ENCODE measurements around the gene EHBP1. TPM values are rescaled to one million over a fixed set of nuclear protein-coding genes. Genes with fewer than 3 reads are reported as not detected.

EHBP1 gene
- total RNA-seq, 2 donors from 2014 or later: 23.7 to 34.3 TPM

DNA sequence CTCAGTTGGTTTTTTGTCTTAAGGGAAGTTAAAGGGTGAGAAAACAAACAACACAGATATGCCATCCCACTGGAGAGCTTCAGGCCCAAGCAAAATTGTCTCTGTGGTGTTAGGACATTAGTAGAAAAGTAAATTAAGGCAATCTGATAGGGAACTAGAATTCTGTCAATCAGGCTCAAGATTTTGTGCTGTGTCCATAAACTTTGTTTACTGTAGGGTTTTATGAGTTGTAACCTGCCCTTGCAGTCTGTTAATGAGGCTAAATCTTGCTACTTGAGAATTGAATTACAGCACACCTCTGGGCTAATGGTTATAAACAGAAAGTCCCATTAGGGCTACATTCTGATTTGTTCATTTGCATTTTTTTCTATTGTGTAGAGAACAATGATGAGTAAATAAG is 267.1 kb downstream of the EHBP1 start:
- no peaks in the 10 kb centered on the region for H3K9me3 Mint-ChIP-seq
- H3K4me1 Mint-ChIP-seq (ENCODE audit: low read depth in 2 of 2): no peaks in the 10 kb centered on the region
- H3K27me3 Mint-ChIP-seq: no peaks in the 10 kb centered on the region
- H3K4me3 Mint-ChIP-seq: no peak overlapping the region
- DNase-seq (ENCODE audit: low spot score): no peak
- no peak for ATAC-seq
- H3K36me3 Mint-ChIP-seq: no peaks in the 10 kb centered on the region
- no peak overlapping the region for H3K27ac Mint-ChIP-seq

DNA sequence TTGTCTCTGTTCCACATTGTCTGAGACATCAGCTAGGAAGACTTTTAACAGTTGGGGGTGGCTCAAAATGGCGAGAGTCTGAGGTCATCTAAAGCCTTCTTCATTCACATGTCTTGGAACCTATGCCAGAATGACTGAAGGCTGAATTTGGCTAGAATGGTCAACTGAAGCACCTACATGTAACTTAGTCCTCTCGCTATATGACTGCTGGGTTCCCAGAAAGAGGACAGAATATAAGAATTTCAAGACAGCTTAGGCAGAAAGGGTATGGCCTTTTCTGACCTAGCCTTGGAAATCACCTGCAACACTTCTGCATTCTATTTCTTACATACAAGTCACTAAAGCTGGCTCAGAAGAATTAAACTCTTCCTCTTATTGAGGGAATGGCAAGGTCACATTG is 269.5 kb downstream of the EHBP1 start:
- Mint-ChIP-seq H3K4me1 (ENCODE audit: low read depth in 2 of 2) (no peaks in the 10 kb centered on the region), H3K27me3 (no peaks in the 10 kb centered on the region), H3K9me3 (no peaks in the 10 kb centered on the region), H3K27ac (no peak overlapping the region), H3K4me3 (no peak overlapping the region), H3K36me3 (no peaks in the 10 kb centered on the region)
- ATAC-seq: no peak
- no peak for DNase-seq (ENCODE audit: low spot score)

DNA sequence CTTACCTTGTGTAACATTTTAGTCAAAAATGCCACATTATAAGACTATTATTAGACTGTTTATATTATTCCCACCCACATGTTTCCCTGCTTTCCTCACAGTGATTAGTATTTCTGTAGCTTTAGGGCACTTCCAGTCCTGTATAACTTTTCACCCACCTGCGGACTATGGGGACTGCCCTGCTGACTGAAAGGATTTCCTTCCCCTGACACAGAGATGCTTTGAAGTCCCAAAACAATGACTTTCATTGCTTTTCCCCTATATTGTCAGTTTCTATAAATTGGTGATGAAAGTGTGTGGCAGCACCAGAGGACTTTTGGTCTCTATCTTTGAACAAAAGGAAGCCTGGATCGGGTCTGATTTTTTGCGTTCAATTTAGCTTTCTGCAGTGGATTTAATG is 286.1 kb downstream of the EHBP1 start:
- no peaks in the 10 kb centered on the region for H3K36me3 Mint-ChIP-seq
- no peak overlapping the region for H3K27ac Mint-ChIP-seq
- H3K27me3 Mint-ChIP-seq: no peaks in the 10 kb centered on the region
- no peak overlapping the region for H3K4me3 Mint-ChIP-seq
- H3K4me1 Mint-ChIP-seq (ENCODE audit: low read depth in 2 of 2): no peaks in the 10 kb centered on the region
- no peaks in the 10 kb centered on the region for H3K9me3 Mint-ChIP-seq
- ATAC-seq: no peak
- DNase-seq (ENCODE audit: low spot score): no peak

DNA sequence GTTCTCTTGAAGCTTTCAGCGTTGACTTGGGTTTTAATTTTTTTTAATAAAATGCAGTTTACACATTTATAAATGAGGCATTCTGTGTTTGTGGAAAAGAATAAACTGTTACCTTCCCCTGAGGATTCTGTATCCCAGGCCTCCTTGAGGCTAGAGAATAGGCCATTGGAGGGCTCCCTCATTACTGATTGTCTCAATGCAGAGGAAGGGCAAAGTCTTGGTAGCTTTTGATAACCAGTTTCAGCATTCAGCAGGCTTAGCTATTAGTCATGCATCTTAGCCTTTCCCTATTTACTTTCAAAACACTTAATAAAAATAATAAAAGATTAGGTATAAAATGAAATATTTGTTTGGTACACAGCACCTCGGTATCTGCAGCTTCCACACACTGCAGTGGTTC is 287.0 kb downstream of the EHBP1 start:
- ATAC-seq (no peak), DNase-seq (ENCODE audit: low spot score) (no peak)
- H3K9me3 Mint-ChIP-seq: no peaks in the 10 kb centered on the region
- no peak overlapping the region for H3K27ac Mint-ChIP-seq
- no peaks in the 10 kb centered on the region for H3K4me1 Mint-ChIP-seq (ENCODE audit: low read depth in 2 of 2)
- no peaks in the 10 kb centered on the region for H3K27me3 Mint-ChIP-seq
- H3K36me3 Mint-ChIP-seq: peaks cover 6% of the 10 kb centered on the region
- H3K4me3 Mint-ChIP-seq: no peak overlapping the region

GRCh38 chr2:62994206-62994605 is 288.7 kb downstream of the EHBP1 start:
- Mint-ChIP-seq H3K27me3 (no peaks in the 10 kb centered on the region), H3K36me3 (peaks cover 6% of the 10 kb centered on the region), H3K27ac (no peak overlapping the region), H3K4me3 (no peak overlapping the region), H3K9me3 (no peaks in the 10 kb centered on the region), H3K4me1 (ENCODE audit: low read depth in 2 of 2) (no peaks in the 10 kb centered on the region)
- ATAC-seq (no peak), DNase-seq (ENCODE audit: low spot score) (no peak)

- Mint-ChIP-seq H3K27ac (no peak overlapping the region), H3K9me3 (no peaks in the 10 kb centered on the region), H3K36me3 (peaks cover 6% of the 10 kb centered on the region), H3K4me3 (no peak overlapping the region), H3K4me1 (ENCODE audit: low read depth in 2 of 2) (no peaks in the 10 kb centered on the region), H3K27me3 (no peaks in the 10 kb centered on the region)
- ATAC-seq: no peak
- no peak for DNase-seq (ENCODE audit: low spot score)
Measured at GRCh38 chr2:62996534-62997186, 291.1 kb downstream of the EHBP1 start.

DNA sequence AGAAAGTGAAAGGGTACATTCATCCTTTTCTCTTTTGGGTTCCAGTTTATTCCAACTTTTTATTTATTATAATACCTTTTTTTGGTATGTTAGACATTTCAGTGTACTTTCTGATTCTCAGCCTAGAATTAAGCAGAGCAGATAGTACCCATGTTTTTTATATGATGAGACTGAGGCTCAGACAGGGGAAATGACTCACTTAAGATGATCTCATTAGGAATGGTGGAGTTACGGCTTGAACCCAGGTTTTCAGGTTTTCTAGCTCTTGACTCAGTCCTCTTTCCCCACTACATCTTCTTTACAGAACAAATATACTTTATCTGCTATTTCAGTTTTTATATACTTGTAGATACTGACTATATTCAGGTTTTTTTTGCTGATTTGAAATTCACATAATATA is 293.4 kb downstream of the EHBP1 start:
- H3K4me1 Mint-ChIP-seq (ENCODE audit: low read depth in 2 of 2): no peaks in the 10 kb centered on the region
- no peak for ATAC-seq

DNA sequence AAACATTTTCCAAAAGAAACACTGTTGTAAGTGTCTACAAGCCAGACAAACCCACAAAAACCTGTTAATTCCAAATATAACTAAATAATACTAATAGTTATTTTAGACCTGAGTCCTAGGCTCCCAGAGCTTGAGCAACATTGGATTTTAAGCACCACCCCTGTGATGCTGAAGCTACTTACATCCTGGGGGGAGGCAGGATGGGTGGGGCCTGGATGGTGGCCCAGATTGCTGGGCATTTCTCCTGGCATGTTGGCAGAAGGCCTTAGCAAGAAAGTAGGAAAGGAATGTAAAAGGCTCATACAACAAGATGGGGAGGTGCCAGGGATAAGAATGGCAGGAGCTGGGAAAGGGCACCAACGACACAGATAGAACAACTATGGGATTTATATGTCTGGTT is 294.4 kb downstream of the EHBP1 start:
- no peak for ATAC-seq
- H3K27ac Mint-ChIP-seq: no peak overlapping the region
- H3K4me3 Mint-ChIP-seq: no peak overlapping the region
- H3K36me3 Mint-ChIP-seq: peaks cover 6% of the 10 kb centered on the region
- no peaks in the 10 kb centered on the region for H3K27me3 Mint-ChIP-seq
- no peak for DNase-seq (ENCODE audit: low spot score)
- H3K4me1 Mint-ChIP-seq (ENCODE audit: low read depth in 2 of 2): no peaks in the 10 kb centered on the region
- H3K9me3 Mint-ChIP-seq: no peaks in the 10 kb centered on the region

More for the DNA sequence above, 293.4 kb downstream of the EHBP1 start:
- no peak for DNase-seq (ENCODE audit: low spot score)
- no peaks in the 10 kb centered on the region for H3K9me3 Mint-ChIP-seq
- no peaks in the 10 kb centered on the region for H3K27me3 Mint-ChIP-seq
- no peak overlapping the region for H3K4me3 Mint-ChIP-seq
- H3K27ac Mint-ChIP-seq: no peak overlapping the region
- H3K36me3 Mint-ChIP-seq: peaks cover 6% of the 10 kb centered on the region

DNA sequence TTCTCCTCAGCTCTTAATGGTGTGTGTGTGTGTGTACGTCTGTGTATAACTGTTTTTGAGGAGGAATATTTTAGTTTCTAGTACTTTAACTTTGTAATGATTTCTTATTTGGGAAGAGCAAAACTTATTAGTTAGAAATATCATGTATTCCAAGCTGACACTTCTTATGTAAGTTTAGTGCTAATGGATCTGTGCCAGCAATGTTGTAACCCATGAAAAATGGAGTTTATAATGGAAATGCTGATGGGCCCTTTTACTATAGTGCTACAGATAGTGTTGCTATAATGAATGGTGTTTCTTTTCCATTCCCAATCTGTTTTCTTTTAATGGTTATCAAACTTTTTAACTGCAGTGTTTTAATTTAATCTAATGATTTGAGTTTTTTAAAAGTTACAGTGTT is 295.3 kb downstream of the EHBP1 start:
- Mint-ChIP-seq H3K27me3 (no peaks in the 10 kb centered on the region), H3K36me3 (peaks cover 6% of the 10 kb centered on the region), H3K9me3 (no peaks in the 10 kb centered on the region), H3K4me3 (no peak overlapping the region), H3K27ac (no peak overlapping the region), H3K4me1 (ENCODE audit: low read depth in 2 of 2) (no peaks in the 10 kb centered on the region)
- DNase-seq (ENCODE audit: low spot score): no peak
- ATAC-seq: no peak

- Mint-ChIP-seq H3K36me3 (peaks cover 6% of the 10 kb centered on the region), H3K4me1 (ENCODE audit: low read depth in 2 of 2) (no peaks in the 10 kb centered on the region), H3K9me3 (no peaks in the 10 kb centered on the region), H3K27ac (no peak overlapping the region), H3K4me3 (no peak overlapping the region), H3K27me3 (no peaks in the 10 kb centered on the region)
- ATAC-seq (no peak), DNase-seq (ENCODE audit: low spot score) (no peak)
Measured at GRCh38 chr2:63001576-63001975, 296.1 kb downstream of the EHBP1 start.

DNA sequence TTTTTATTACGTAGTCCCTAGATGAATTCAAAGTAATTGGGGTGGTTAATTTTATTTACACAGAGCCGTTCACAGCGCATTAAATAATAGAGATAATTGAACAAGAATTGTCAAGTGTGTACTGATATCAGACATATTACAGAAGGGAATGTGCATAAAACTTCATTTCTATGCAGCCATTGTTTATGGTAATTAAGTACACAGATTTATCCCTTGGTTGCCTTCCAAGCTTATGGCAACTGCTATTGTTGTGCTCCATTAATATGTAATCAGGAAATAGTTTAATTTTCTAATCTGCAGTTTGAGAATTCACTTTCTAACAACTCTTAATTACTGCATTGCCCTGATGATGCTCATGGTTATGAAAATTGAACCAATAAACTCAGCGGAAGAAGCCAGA is 297.8 kb downstream of the EHBP1 start:
- Mint-ChIP-seq H3K4me3 (no peak overlapping the region), H3K36me3 (no peaks in the 10 kb centered on the region), H3K4me1 (ENCODE audit: low read depth in 2 of 2) (no peaks in the 10 kb centered on the region), H3K27ac (no peak overlapping the region), H3K27me3 (no peaks in the 10 kb centered on the region), H3K9me3 (no peaks in the 10 kb centered on the region)
- no peak for ATAC-seq
- no peak for DNase-seq (ENCODE audit: low spot score)

DNA sequence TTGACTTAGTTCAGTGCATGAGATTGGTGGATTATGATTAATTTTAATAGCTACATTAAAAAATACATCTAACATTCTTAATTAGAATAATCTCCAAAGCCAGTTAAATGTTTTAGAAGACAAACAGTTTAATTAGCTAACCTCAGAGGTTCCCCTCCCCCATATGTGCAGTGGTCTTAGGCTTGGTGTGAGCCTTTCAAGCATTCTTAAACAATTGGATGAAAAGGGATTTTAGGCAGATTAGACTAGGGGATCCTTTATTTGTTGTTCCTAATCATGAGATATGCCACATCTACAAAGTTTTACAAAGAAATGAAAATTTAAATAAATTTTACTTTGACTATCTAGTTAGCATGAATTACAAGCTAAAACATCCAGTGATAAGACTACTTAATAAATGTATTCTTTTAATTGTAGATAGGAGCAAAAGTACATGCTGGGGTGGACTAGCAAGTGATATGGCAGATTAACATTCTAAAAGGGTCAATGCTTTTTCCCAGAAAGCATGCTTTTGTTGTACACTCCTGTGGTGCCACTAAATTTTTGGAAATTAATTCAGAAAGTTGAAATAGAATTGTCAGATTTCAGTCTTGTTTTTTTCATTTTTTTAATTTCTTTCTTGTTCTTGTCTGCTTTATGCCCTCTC is 302.4 kb downstream of the EHBP1 start:
- DNase-seq (ENCODE audit: low spot score): no peak
- H3K9me3 Mint-ChIP-seq: no peaks in the 10 kb centered on the region
- no peak overlapping the region for H3K27ac Mint-ChIP-seq
- ATAC-seq: no peak
- no peaks in the 10 kb centered on the region for H3K36me3 Mint-ChIP-seq
- no peak overlapping the region for H3K4me3 Mint-ChIP-seq
- no peaks in the 10 kb centered on the region for H3K27me3 Mint-ChIP-seq
- no peaks in the 10 kb centered on the region for H3K4me1 Mint-ChIP-seq (ENCODE audit: low read depth in 2 of 2)

- Mint-ChIP-seq H3K36me3 (no peaks in the 10 kb centered on the region), H3K27ac (no peak overlapping the region), H3K9me3 (no peaks in the 10 kb centered on the region), H3K4me1 (ENCODE audit: low read depth in 2 of 2) (no peaks in the 10 kb centered on the region), H3K4me3 (no peak overlapping the region), H3K27me3 (no peaks in the 10 kb centered on the region)
- no peak for DNase-seq (ENCODE audit: low spot score)
- no peak for ATAC-seq
Measured at GRCh38 chr2:63008838-63009237, 303.3 kb downstream of the EHBP1 start.

- Mint-ChIP-seq H3K9me3 (no peaks in the 10 kb centered on the region), H3K27ac (no peak overlapping the region), H3K4me3 (no peak overlapping the region), H3K27me3 (no peaks in the 10 kb centered on the region), H3K4me1 (ENCODE audit: low read depth in 2 of 2) (no peaks in the 10 kb centered on the region), H3K36me3 (no peaks in the 10 kb centered on the region)
- no peak for DNase-seq (ENCODE audit: low spot score)
- no peak for ATAC-seq
Measured at GRCh38 chr2:63009490-63009889, 304.0 kb downstream of the EHBP1 start.

DNA sequence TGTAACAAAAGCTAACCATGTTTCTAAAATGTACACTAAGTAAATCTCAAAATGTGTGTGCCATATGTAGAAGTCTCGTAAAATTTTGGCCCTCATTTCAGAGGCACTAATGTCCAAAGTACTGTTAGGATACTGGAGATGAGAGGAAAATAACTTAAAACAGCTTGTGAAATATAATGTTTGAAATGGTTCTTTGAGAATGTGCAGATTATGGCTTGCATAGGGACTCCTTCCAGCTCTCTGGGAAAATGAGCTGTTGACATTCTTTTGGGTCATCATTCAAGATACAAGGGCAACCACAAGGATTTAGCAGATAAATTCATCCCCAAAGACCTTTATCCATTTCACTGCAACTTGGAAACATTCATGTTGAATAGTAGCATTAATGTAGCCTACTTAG is 307.0 kb downstream of the EHBP1 start:
- DNase-seq (ENCODE audit: low spot score) (no peak), ATAC-seq (no peak)
- no peaks in the 10 kb centered on the region for H3K4me1 Mint-ChIP-seq (ENCODE audit: low read depth in 2 of 2)
- H3K9me3 Mint-ChIP-seq: no peaks in the 10 kb centered on the region
- no peaks in the 10 kb centered on the region for H3K27me3 Mint-ChIP-seq
- H3K36me3 Mint-ChIP-seq: no peaks in the 10 kb centered on the region
- no peak overlapping the region for H3K27ac Mint-ChIP-seq
- H3K4me3 Mint-ChIP-seq: no peak overlapping the region
